ENCODE measurements around the gene ATXN1.
A peak's percentile ranks its signal among the peaks of the same experiment; 100 is the strongest.
"Not testable (repeated sequence)": the region's sequence is repeated elsewhere in the genome, so short reads cannot be mapped to it uniquely, and the experiment has no call there.

The ATXN1 gene

DNA sequence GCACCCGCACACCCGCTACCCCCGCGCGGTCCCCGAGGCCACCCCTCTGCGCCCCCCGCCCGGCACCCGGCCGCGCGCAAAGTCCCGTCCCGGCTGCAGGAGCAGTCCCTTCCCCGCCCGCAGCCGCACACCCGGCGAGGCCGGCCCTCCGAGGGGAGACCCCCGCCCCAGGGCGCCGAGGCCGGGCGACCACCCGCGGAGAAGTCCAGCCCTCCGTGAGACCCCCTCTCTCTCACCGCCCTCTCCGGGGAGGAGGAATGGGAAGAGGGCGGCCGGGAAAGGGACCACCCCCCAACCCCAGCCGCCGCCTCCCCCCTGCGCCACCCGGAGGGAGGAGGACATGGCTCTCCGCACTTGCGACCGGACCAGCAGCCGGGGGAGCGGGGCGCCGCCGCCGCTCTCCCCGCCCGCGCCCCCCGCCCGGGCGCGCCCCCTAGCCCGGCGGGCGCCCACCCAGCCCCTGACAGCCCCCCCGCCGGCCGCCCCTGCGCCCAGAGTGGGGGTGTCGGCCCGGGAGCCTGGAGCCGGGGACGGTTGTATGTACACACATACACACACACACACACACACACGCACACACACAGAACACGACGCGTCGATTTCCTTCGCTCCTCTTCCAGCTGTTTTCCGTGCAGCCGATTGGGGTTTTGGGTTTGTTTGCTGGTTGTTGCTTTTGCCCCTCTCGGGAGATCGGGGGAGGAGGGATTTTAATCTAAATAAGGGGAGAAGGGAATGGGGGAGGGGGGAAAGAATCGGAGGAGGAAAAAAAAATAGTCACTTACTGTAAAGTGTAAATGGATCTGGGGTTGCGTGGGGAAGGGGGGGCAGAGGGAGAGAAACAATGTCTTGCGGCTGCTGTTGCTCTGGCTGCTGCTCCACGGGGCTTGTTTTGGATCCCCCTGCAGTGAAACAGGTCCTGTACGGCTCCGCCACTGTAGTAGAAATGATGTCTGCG is at the start of gene ATXN1:
TSS of gene ATXN1 (minus strand) at position 945 of the 955 bp plus-strand sequence.
- peak; percentile 52 for DNase-seq (ENCODE audit: low spot score)

GRCh38 chr6:16810411-16810810 is 49.2 kb upstream of the ATXN1 start:
- DNase-seq (ENCODE audit: low spot score), result no peak

DNA sequence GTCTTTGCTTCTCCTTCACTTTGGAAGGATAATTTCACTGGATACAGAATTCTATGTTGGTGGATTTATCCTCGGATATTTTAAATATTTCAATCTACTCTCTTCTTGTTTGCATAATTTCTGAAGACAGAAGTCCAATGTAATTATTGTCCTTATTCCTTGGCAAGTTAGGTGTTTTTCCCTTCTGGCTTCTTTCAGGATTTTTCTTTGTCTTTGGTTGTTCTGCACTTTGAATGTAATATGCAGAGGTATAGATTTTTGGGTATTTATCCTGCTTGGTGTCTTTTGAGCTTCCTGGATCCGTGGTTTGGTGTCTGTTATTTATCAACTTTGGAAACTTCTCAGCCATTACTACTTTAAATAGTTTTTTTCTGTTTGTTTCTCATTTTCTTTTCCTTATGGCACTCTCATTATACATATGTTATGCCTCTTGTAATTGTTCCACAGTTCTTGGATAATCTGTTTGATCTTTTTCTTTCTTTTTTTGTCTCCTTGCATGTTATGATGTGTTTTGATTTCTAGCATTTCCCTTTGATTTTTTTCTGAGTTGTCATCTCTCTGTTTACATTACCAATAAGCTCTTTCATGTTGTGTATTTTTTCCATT is 48.6 kb upstream of the ATXN1 start:
- DNase-seq (ENCODE audit: low spot score), result no peak

GRCh38 chr6:16807956-16808355 is 46.7 kb upstream of the ATXN1 start:
- DNase-seq (ENCODE audit: low spot score), result no peak

- no peak for DNase-seq (ENCODE audit: low spot score)
Measured at GRCh38 chr6:16806363-16806762, 45.1 kb upstream of the ATXN1 start.

GRCh38 chr6:16805243-16805950 is 44.1 kb upstream of the ATXN1 start:
- no peak for DNase-seq (ENCODE audit: low spot score)

DNA sequence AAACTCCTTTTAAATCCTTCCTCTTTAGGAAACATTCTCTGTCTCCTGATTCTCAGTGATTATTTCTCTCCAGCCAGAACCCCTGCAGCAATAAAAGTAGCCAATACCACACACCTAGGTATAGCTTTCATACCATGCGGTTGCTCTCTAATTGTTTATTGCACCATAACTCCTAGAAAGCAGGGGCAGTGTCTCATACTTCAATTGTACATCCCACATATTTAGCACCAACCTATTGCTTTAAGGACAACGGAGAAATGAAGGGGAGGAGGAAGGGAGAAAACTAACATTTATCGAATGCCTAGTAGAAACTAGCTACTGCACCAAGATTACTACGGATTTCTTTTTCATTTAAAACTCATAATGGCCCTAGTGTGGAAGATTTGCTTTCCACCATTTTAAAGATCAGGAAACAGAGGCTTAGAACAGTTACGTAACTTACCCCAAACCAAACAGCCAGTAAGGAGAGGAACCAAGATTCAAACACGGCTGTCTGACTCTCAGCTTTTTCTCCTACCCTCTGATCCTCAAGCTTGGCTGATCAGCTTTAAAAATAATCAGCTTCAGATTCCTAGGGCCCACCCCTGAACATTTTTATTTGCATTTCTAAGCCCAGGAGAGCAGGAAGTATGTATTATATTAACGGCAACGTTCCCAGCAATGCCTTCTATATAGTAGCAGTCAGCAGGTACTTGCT is 43.4 kb upstream of the ATXN1 start:
- no peak for DNase-seq (ENCODE audit: low spot score)

DNA sequence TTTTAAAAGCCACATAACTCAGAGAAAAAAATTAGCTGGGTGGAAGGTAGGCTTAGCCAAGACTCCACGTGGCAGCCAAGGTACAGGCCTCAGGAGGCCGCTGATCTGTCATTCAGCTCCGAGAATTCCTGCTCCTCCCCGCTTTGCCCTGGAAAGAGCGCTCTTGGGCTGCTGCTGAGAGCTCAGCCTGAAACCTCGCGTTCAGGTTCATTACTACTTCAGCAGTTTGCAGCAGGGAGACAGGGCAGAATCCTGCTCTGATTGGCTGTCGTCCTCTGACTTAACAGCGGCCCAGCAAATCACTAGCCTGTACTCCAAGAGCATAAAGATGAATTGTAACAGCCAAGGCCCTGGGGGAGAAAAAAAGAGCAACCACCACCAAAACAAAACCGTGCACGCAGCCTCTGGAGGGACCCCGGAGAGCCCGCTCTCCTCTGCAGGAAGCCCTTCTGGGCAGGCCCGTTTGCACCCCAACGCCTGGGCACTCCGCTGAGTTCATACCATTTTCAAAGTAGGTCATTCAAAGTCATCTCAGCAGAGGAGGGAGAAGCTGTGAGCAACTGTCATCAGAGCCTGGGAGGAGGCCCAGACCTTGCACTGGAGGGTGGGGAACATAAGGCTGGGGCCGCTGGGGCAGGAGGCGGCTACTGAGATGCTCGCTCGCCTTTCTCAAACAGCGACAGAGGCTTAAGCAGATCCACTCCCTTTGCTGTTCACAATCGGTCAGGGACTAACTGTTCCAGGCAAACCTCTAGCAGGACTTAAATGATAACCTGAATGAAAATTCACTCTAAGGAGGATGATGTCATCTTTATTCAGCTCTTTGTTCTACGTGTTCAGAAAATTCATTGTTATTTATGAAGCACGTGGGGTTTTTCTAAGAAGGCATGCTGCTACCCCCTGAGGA is 42.3 kb upstream of the ATXN1 start:
- peak; percentile 94 for DNase-seq (ENCODE audit: low spot score)

DNA sequence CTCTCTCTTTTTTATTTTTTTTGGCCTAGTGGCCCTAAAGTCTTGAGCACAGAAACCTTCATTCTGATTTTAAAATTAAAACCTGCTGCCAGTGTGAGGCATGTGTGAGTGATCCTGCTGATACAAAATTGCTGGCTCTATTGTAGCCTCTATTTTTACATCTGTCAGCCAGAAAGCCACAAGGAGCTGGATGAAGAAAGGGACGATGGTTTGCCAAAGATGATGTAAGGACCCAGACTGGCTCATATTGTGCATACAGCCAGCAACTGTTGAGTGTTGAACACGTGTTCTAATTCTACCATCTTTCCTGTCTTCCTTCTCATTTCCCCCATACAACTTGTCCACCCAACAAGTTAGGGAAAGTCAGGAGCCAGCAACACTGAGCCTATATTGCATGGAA is 40.8 kb upstream of the ATXN1 start:
- peak; percentile 32 for DNase-seq (ENCODE audit: low spot score)

- DNase-seq (ENCODE audit: low spot score), result no peak
Measured at GRCh38 chr6:16800942-16801341, 39.7 kb upstream of the ATXN1 start.

- DNase-seq (ENCODE audit: low spot score), result no peak
Measured at GRCh38 chr6:16800341-16800740, 39.1 kb upstream of the ATXN1 start.

DNA sequence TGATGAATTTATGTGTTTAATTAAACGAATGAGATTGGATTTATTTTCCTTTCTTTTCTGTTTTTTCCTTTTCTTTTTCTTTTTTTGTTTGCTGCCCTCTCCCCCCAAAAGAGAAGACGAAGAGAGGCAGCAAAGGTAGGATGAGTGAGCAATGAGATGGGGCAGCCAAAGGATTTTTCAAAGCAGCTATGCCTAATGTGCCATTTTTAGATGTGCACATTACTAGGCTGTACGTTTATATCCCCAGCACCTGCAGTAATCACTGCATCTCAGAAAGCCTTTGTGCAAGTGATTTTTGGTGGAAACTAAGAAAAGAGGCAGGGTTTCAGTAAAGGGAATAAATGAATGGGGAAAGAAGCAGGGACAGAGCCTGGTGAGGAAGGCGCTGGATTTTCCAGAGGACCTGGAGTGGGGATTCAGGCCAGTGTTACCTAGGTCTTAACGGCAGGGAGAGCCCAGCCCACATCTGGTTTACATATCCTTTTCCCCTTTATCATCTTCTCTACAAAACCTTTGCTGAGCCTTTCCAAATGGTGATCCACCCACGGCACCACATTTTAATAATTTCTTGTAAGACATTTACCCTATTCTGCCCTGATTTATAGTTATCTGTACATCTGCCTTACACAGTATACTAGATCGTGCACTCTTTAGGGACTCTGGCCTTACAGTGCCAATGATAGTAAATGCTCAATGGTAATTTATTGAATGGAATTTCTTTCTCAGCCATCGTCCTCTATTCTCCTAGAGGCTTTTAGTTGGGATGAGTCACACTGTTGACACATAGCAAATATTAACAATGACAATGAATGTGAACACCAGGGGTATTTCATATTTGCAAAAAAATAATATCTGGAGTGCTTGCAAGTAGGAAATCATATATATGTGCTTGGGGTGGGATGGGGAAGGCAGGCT is 38.3 kb upstream of the ATXN1 start:
- DNase-seq (ENCODE audit: low spot score), result no peak

DNA sequence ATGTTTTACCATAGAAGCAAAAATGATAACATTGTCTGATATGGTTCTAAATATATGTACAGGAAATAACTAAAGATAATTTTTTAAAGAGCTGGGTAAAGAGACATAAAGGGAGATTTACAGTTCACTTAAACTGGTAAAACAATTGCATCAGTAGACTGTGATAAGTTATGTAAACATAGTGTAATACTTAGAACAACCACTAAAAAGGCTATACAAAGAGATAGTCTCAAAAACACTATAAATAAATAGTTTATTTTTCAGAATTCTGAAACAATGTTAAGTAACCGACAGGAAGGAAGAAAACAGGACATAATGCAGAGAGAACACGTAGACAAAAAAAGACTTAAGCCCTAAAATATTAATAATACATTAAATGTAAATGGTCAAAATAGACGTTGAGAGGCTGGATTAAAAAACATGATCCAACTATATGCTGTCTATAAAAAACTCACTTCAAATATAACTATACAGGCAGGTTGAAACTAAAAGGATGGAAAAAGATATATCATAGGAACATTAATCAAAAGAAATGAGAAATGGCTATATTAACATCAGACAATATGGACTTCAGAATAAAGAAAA is 32.7 kb upstream of the ATXN1 start:
- DNase-seq (ENCODE audit: low spot score), result no peak

- no peak for DNase-seq (ENCODE audit: low spot score)
Measured at GRCh38 chr6:16789329-16790038, 28.2 kb upstream of the ATXN1 start.

GRCh38 chr6:16787128-16787682 is 25.9 kb upstream of the ATXN1 start:
- DNase-seq (ENCODE audit: low spot score), result no peak

- DNase-seq (ENCODE audit: low spot score), result no peak
Measured at GRCh38 chr6:16785496-16785895, 24.2 kb upstream of the ATXN1 start.

GRCh38 chr6:16784957-16785356 is 23.7 kb upstream of the ATXN1 start:
- not testable (repeated sequence) for DNase-seq (ENCODE audit: low spot score)

- no peak for DNase-seq (ENCODE audit: low spot score)
Measured at GRCh38 chr6:16783952-16784565, 22.8 kb upstream of the ATXN1 start.

Data from Ammon's horn (tissue), 1 donor.